ENCODE results near the gene FAT4. TPM values are rescaled to one million over a fixed set of nuclear protein-coding genes. Genes with fewer than 3 reads are reported as not detected.

The FAT4 gene
- total and polyA plus RNA-seq, 2 of the 8 experiments (the other 6 are each of a cell fraction or from before 2014, with no cell fraction given), result 1.3 to 5.3 TPM

GRCh38 chr4:125322366-125322730 is 7.6 kb downstream of the FAT4 start:
- Histone ChIP-seq H2BK15ac (ENCODE audit: low read length) (no peak overlapping the region), H3K14ac (ENCODE audit: insufficient read length) (no peak overlapping the region), H3K27me3 (replicated peaks in 1 of 4; ENCODE audit: control insufficient read depth in 3 of 4, extremely low read depth in 1 of 4, insufficient read depth in 3 of 4, low read length in 3 of 4) (peaks cover 2 to 17% (median 11%) of the 10 kb centered on the region in 4 experiments), H2BK5ac (ENCODE audit: low read depth, low read length) (no peak overlapping the region), H4K8ac (ENCODE audit: extremely low read depth, insufficient read depth, low read length) (no peak overlapping the region), H2BK12ac (ENCODE audit: low read depth, low read length) (no peak overlapping the region), H3K4ac (replicated peaks; ENCODE audit: insufficient read length, low read depth, low read length) (no peak overlapping the region), H3K4me3 (ENCODE audit: extremely low read depth in 1 of 4, insufficient read depth in 2 of 4, low read depth in 3 of 4, low read length in 4 of 4) (no peak overlapping the region), H3K36me3 (ENCODE audit: control insufficient read depth in 2 of 4, insufficient read depth in 4 of 4, low read length in 3 of 4) (no peaks in the 10 kb centered on the region), H3K23me2 (ENCODE audit: low read depth, low read length) (peaks cover 2% of the 10 kb centered on the region), H4K20me1 (replicated peaks in 1 of 2; ENCODE audit: control insufficient read depth in 1 of 2, insufficient read depth in 2 of 2, low read length in 2 of 2) (peaks cover 0 to 5% of the 10 kb centered on the region in 2 experiments), H2AK5ac (ENCODE audit: low read depth, low read length) (no peak overlapping the region), H3K9me3 (ENCODE audit: insufficient read depth in 2 of 2, low read depth in 1 of 2, low read length in 1 of 2) (no peaks in the 10 kb centered on the region), H3K79me1 (ENCODE audit: low read depth, low read length) (no peaks in the 10 kb centered on the region; the same call in 1 of the 2 replicates), H3K18ac (ENCODE audit: extremely low read depth, low read length) (no peak overlapping the region), H2BK20ac (ENCODE audit: low read length) (no peak overlapping the region), H2AFZ (ENCODE audit: low read length) (no peak overlapping the region), H3K4me2 (ENCODE audit: insufficient read depth in 1 of 2, low read depth in 2 of 2, low read length in 2 of 2) (no peak overlapping the region), H3K56ac (replicated peaks; ENCODE audit: insufficient read length, low read depth, low read length) (no peak overlapping the region), H3K4me1 (replicated peaks in 1 of 4; ENCODE audit: control insufficient read depth in 3 of 4, insufficient read depth in 4 of 4, low read length in 3 of 4) (peaks cover 0 to 7% (median 3%) of the 10 kb centered on the region in 4 experiments; a peak in 2 of 7 replicates), H3K79me2 (ENCODE audit: control insufficient read depth in 1 of 2, insufficient read depth in 2 of 2, low read length in 2 of 2) (no peaks in the 10 kb centered on the region), H3K23ac (ENCODE audit: insufficient read length) (no peak overlapping the region), H4K91ac (replicated peaks; ENCODE audit: insufficient read length, low read length) (no peak overlapping the region), H3K27ac (ENCODE audit: low read depth, low read length) (no peak overlapping the region), H4K5ac (ENCODE audit: insufficient read length, low read depth, low read length) (no peak overlapping the region), H3K9ac (replicated peaks in 1 of 4; ENCODE audit: extremely low read depth in 1 of 4, low read depth in 3 of 4, low read length in 3 of 4) (no peak overlapping the region), H2BK120ac (replicated peaks; ENCODE audit: low read depth, low read length) (no peak overlapping the region)
- TF ChIP-seq RXRA (IDR thresholded peaks at IDR 0.05; ENCODE audit: insufficient read depth, low read depth, low read length) (no peak), NANOG (IDR thresholded peaks at IDR 0.05; ENCODE audit: insufficient read depth, low read depth, low read length, poor library complexity, severe bottlenecking) (no peak), SP2 (IDR thresholded peaks at IDR 0.05; ENCODE audit: low read length) (no peak), CREB1 (IDR thresholded peaks at IDR 0.05) (no peak), GABPA (IDR thresholded peaks at IDR 0.05; ENCODE audit: borderline replicate concordance, insufficient read depth, low read length) (no peak)
- ChIA-PET CTCF (ENCODE audit: partially characterized antibody) (interaction anchor here (0.6 to 1.7 kb wide), 4 partner anchors 8 to 429 kb away, joined by 3 to 6 read pairs (median 4); no protein-coding TSS in a partner anchor), POLR2A (ENCODE audit: partially characterized antibody) (no interaction called here)
- no peak for DNase-seq (ENCODE audit: low read depth in 1 of 2, low spot score in 2 of 2)
- FAIRE-seq, result no peak
- 90% methylated on average over 1 of the region's 1 CpG; no CpG with 5 or more reads in 1 of the 2 experiments for WGBS, 2 experiments (ENCODE audit: extremely low coverage in 1 of 2, insufficient coverage in 1 of 2, insufficient read length in 1 of 2, insufficient replicate concordance in 2 of 2, low coverage in 1 of 2, low lambda C conversion rate in 2 of 2, missing lambda C conversion rate in 1 of 2)
